Tibial nerve (tissue), 4 donors: ENCODE data around the gene HOMER2.

Experiments used
- EP300 ChIP-seq, 2 donors: sonication (generic); formaldehyde crosslinking; IDR thresholded peaks; one replicate each; pipeline ENCODE4 v1.6.1; 2017; ENCODE audit warnings: antibody characterized with exemption in 2 of 2, mild to moderate bottlenecking in 1 of 2
- POLR2A ChIP-seq, 2 donors: fragments of 450-650 bp; IDR thresholded peaks; one replicate each; pipeline ENCODE4 v1.6.1; 2017; ENCODE audit warnings: antibody characterized with exemption in 2 of 2, mild to moderate bottlenecking in 2 of 2, moderate library complexity in 2 of 2
- TF ChIP-seq, protein P1 (sequence below), 5 experiments: fragments of 200-600 bp in 3 of 5; fragments of 450-650 bp in 2 of 5; sonication (generic) in 3 of 5; IDR thresholded peaks; one replicate each; pipeline ENCODE4 v1.5.1; 2016 to 2019; ENCODE audit warnings: antibody characterized with exemption in 5 of 5, mild to moderate bottlenecking in 3 of 5, moderate library complexity in 2 of 5

GRCh38 chr15:82874267-82874666, 78.3 kb downstream of the HOMER2 start:
- TF ChIP-seq, protein P1, sequence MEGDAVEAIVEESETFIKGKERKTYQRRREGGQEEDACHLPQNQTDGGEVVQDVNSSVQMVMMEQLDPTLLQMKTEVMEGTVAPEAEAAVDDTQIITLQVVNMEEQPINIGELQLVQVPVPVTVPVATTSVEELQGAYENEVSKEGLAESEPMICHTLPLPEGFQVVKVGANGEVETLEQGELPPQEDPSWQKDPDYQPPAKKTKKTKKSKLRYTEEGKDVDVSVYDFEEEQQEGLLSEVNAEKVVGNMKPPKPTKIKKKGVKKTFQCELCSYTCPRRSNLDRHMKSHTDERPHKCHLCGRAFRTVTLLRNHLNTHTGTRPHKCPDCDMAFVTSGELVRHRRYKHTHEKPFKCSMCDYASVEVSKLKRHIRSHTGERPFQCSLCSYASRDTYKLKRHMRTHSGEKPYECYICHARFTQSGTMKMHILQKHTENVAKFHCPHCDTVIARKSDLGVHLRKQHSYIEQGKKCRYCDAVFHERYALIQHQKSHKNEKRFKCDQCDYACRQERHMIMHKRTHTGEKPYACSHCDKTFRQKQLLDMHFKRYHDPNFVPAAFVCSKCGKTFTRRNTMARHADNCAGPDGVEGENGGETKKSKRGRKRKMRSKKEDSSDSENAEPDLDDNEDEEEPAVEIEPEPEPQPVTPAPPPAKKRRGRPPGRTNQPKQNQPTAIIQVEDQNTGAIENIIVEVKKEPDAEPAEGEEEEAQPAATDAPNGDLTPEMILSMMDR (IDR thresholded peaks at IDR 0.05) = no peak
- TF ChIP-seq EP300 (IDR thresholded peaks at IDR 0.05) (no peak), POLR2A (IDR thresholded peaks at IDR 0.05) (no peak)
